Retinal pigment epithelial cell (primary cell): Measurements from ENCODE around the gene CTSH.
"Not testable (repeated sequence)": the region's sequence is repeated elsewhere in the genome, so short reads cannot be mapped to it uniquely, and the experiment has no call there.

Experiments used
- DNase-seq: peaks from one replicate; pipeline ENCODE4 v3.0.0-alpha.2; 2010; ENCODE audit warnings: low read depth
- H3K4me3 ChIP-seq: 2 replicates; pipeline ENCODE4 v1.5.1; 2011; ENCODE audit warnings: mild to moderate bottlenecking, low read length, control low read depth, moderate library complexity
- TF ChIP-seq, protein P1 (sequence below): conservative IDR thresholded peaks from 2 replicates; pipeline ENCODE4 v1.5.1; 2011; ENCODE audit warnings: low read depth, low read length, control low read depth, inconsistent platforms

The CTSH gene

DNA sequence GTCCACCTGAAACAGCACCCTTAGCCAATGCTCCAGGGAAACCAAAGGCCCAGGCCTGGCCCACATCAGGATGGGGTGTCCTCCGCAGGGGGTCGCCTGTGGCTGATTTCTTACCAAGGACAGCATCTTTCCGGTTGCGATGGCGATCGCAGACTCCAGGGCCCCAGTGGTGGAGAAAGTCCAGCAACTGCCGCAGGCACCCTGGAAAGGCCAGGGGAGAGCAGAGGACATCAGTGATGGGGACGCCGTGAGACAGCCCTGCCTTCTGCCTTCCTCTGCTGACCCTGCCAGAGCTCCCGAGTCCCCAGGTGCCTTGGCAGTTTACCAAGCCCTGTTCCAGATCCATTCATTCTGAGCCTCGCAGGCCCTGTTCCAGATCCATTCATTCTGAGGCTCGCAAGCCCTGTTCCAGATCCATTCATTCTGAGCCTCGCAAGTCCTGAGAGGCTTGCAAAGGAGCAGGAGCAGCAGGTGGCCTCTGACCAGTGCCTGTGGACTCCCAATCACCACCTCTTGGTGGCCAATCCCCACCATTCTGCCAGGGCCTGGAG lies 12.5 kb downstream of the CTSH start:
- no peak overlapping the region for H3K4me3 ChIP-seq
- no peak for DNase-seq
- TF ChIP-seq, protein P1, sequence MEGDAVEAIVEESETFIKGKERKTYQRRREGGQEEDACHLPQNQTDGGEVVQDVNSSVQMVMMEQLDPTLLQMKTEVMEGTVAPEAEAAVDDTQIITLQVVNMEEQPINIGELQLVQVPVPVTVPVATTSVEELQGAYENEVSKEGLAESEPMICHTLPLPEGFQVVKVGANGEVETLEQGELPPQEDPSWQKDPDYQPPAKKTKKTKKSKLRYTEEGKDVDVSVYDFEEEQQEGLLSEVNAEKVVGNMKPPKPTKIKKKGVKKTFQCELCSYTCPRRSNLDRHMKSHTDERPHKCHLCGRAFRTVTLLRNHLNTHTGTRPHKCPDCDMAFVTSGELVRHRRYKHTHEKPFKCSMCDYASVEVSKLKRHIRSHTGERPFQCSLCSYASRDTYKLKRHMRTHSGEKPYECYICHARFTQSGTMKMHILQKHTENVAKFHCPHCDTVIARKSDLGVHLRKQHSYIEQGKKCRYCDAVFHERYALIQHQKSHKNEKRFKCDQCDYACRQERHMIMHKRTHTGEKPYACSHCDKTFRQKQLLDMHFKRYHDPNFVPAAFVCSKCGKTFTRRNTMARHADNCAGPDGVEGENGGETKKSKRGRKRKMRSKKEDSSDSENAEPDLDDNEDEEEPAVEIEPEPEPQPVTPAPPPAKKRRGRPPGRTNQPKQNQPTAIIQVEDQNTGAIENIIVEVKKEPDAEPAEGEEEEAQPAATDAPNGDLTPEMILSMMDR, result no peak

DNA sequence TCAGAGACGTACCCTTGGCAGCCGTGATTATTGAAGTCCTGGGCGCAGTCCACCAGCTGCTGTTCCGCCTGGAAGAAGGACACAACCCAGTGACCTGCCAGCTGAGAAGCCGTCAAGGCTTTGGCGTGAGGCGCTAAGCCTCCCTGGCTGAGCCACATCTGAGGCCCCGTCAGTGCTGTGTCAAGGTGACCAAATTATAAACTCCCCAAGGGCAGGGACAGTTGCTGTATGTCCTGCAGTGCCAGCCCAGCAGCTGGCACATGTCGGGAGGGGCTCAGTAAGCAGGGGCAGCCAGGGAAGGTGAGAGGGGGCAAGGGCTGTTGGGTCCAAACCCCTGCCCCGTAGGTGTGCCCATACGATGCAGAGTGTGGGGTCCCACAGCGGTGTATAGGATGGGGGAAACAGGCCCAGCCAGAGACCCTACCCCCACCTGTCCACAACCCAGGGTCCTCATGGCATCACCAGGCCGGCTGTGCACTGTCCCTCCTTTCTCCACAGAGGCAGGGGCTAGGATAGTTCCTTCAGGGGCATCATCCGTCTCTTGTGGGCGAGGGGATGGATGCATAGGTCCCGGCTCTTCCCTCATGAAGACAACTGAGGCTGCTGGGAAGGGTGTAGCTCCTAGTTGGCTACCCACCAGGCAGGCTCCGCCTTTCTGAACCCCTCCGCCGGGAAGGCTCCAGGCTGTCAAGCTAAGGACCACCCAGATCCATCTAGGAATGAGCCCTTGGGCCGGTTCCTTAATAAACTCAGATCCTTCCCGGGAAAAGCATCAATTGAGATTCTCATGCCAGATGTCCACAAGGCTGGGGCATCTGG lies 13.2 kb downstream of the CTSH start:
- no peak overlapping the region for H3K4me3 ChIP-seq
- DNase-seq, result no peak
- TF ChIP-seq, protein P1, result no peak

DNA sequence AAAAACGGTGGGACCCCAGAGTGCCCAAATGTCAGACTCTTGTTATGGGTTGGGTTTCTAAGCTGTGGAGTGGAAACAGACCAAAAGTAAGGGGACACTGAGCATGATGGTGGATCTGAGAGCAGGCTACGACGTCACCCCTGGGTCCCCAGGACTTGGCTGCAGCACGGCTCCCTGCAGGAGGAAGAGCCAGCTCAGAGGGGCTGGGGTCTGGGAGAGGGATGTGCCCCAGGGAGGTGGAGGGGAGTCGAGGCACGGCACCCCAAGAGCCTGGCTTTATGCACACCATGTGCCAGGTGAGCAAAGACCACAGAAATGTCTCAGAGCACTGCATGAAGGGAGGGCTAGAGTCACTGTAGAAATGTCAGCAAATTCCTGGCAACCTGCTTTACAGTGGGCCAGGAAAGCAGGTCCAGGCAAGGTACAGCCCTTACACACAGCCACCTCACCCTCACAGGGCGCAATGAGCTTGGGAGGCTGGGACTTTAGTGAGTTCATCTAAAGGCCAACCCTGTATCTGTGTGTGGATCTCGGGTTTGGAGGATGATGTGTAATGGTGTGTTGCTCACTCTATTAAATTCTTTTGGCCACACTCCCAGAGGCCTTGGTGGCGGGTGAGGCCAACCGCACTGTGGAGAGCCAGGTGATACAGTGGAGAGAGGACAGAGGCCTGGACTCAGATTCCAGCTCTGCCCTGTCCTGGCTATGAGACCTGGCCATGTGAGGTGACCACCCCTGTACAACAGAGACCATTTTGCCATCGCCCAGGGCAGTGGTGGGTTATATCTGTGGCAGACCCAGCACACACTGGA lies 14.1 kb downstream of the CTSH start:
- no peak overlapping the region for H3K4me3 ChIP-seq
- TF ChIP-seq, protein P1, result no peak
- peak; percentile 91 for DNase-seq

DNA sequence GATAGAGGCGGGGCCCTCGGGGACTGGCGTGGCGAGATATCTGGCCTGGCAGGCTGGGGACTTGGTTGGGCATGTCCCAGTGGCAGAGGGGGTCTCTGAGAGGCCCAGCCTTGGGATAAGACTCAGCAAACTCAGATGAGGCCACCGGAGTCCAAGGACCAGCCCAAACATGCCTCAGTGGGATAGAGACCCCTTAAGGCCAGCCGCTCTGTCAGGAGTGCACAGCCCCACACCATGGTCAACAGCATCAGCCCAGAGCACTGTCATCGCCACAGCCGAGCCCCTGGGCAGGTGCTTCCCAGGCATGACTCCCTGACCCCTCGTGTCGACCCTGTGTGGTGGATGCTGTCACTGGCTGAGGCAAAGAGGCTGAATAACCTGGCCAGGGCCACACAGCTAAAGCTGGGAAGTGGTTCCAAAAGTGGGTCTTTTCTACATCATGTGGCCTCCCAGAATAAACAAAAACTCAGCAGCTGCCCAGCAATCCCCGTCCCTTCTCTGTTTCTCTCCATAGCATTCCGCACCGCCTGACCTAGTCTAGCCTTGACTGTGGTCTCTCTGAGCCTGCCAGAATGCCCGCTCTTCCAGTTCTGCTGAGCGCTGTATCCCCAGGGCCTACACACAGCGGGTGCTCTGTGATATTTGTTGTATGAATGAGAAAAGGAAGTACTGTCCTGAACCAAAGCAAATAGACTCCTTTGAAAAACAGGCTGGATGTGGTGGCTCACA lies 15.1 kb downstream of the CTSH start:
- no peak for DNase-seq
- TF ChIP-seq, protein P1, result no peak
- H3K4me3 ChIP-seq, result no peak overlapping the region

DNA sequence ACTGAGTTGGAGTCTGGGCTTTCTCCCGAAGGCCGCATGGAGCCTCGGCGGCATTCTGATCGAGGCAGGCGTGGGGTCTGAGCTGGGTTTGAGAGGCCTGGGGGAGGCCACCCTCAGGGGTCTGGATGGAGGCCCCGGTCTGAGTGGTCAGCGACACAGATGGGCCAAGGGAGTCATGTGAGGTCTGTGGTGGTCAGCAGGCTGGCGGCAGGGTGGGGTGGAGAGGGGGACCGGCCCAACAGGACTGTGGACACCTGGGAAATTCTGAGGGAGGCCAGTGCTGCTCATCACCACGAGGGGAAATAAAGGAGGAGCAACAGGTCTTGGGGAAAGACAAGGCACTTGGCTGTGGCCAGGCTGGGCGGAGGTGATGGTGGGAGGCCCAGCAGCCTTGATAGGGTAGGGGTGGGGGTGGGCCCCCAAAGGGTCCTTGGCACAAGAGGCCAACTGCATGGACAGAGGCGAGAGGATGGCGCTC lies 16.2 kb downstream of the CTSH start:
- TF ChIP-seq, protein P1, result no peak
- no peak for DNase-seq

DNA sequence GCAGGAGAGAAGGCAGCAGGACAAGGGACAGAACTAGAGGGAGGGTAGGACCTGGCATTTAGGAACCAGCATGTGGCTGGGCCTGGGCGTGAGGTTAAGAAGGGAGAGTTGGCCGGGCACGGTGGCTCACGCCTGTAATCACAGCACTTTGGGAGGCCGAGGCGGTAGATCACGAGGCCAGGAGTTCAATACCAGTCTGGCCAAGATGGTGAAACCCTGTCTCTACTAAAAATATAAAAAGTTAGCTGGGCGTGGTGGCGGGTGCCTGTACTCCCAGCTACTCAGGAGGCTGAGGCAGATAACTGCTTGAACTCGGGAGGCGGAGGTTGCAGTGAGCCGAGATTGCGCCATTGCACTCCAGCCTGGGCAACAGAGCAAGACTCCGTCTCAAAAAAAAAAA lies 16.7 kb downstream of the CTSH start:
- not testable (repeated sequence) for H3K4me3 ChIP-seq

More for the DNA sequence above, 16.2 kb downstream of the CTSH start:
- no peak overlapping the region for H3K4me3 ChIP-seq

DNA sequence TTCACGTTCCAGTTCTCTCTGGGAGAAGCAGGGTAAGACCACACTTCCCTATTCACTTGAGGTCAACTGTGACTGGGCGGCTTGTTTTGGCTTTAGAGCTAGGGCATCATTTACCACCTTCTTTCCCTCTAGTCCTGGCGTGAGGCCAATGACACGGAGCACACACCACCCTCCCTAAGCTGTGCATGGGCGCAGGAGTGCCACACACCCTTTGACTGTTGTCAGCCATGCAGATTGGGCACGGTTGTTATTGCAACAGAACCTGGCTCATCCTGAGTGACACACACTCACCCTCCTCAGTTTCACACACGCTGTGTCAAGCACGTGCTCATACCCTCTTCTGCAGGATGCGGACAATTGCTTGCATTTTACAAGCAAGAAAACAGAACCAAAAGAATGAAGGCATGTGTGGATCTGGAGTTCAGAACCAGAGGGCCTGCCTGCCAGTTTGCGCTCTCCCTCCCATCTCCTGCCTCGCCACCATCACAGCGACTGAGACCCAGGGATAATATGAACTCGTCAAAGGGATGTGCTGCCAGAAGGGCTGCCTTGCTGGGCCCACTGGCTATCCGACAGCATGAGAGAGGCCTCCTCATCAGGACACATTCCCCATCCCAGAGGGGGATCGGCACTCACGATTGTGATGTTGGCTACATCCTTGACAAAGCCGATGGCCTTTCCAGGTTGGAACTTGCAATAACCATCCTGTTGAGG lies 17.6 kb downstream of the CTSH start:
- no peak overlapping the region for H3K4me3 ChIP-seq
- TF ChIP-seq, protein P1, result no peak
- DNase-seq, result no peak

More for the DNA sequence above, 16.7 kb downstream of the CTSH start:
- DNase-seq, result not testable (repeated sequence)
